Gastroesophageal sphincter (tissue), 3 donors: ENCODE data around the gene HS1BP3.

Source experiments
- CTCF ChIP-seq, 4 experiments: fragments of 200-600 bp in 2 of 4; fragments of 450-650 bp in 2 of 4; sonication (generic) in 1 of 4; IDR thresholded peaks; one replicate each; pipeline ENCODE4 v1.5.1; 2017 to 2019; ENCODE audit warnings: antibody characterized with exemption in 4 of 4, mild to moderate bottlenecking in 2 of 4, moderate library complexity in 2 of 4
- EP300 ChIP-seq: sonication (generic); formaldehyde crosslinking; IDR thresholded peaks from one replicate; pipeline ENCODE4 v1.6.1; 2017; ENCODE audit warnings: antibody characterized with exemption, mild to moderate bottlenecking
- POLR2A ChIP-seq, 2 donors: fragments of 450-650 bp; IDR thresholded peaks; one replicate each; pipeline ENCODE4 v1.6.1; 2017; ENCODE audit warnings: antibody characterized with exemption in 2 of 2, mild to moderate bottlenecking in 2 of 2, moderate library complexity in 1 of 2
- POLR2AphosphoS5 ChIP-seq: sonication (generic); formaldehyde crosslinking; IDR thresholded peaks from one replicate; pipeline ENCODE4 v1.6.1; 2017; ENCODE audit warnings: antibody characterized with exemption

- no peak for TF ChIP-seq EP300
- TF ChIP-seq CTCF (IDR thresholded peaks at IDR 0.05), result no peak
- TF ChIP-seq POLR2A (IDR thresholded peaks at IDR 0.05), result no peak
- TF ChIP-seq POLR2AphosphoS5, result no peak
These were observed 70.0 kb downstream of the HS1BP3 start for GRCh38 chr2:20580690-20581437.
